ENCODE data around the gene PKD2L1.

DNA sequence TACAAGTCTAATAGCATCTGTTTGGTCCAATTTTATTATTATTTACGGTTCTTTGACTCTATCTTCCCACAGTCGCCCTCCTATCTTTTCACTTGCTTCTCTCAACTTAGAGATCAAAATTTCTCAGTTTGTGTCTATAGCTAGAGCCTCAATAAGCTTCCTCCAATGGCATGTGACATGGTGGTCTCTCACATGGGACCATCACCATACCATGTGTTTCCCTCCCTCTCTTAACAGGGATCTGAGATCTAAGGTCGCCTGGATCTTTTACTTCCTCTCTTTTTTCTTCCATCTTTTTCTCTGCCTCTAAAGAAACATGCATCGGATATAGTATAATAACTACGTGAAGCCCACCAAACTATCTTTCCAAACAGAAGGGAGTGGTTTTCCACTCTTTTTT is 1.8 kb downstream of the PKD2L1 start:
- no peak for TF ChIP-seq YY1 (IDR thresholded peaks at IDR 0.05; ENCODE audit: insufficient read depth, insufficient read length)
- TF ChIP-seq ZNF274 (IDR thresholded peaks at IDR 0.05; ENCODE audit: low read depth, low read length), result no peak
